ENCODE results near the gene TRAPPC2L.

DNA sequence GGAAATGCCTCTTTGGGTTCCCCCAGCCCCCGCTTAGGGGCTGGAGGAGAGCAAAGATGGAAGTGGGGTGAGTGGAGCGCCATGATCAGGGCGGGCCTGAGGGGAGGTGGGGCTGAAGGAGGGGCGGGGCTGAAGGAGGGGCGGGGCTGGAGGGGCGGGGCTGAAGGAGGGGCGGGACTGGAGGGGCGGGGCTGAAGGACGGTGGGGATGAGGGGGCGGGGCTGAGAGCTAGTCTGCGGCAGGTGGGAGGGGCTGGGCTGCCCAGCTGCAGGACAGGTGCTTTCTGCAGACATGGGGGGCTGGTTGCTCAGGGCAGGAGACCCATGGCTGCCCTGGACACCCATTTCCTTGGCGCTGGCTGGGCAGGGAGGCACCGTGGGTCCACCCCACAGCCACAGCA lies 48.6 kb downstream of the TRAPPC2L start:
- TF ChIP-seq CTCF (IDR thresholded peaks at IDR 0.05), result no peak
- no peak for TF ChIP-seq SMAD3 (CRISPR knock-in tag; IDR thresholded peaks at IDR 0.05; ENCODE audit: borderline replicate concordance)
- no peak for TF ChIP-seq ZNF232 (CRISPR knock-in tag; IDR thresholded peaks at IDR 0.05)
- no peak for TF ChIP-seq MAX (CRISPR knock-in tag; IDR thresholded peaks at IDR 0.05)
- no peak for TF ChIP-seq TP53 (CRISPR knock-in tag; IDR thresholded peaks at IDR 0.05)
- TF ChIP-seq E2F4 (CRISPR knock-in tag; IDR thresholded peaks at IDR 0.05; ENCODE audit: borderline replicate concordance, low read depth), result no peak
- TF ChIP-seq FOXJ3 (CRISPR knock-in tag; IDR thresholded peaks at IDR 0.05; ENCODE audit: borderline replicate concordance), result no peak
- no peak for TF ChIP-seq ZNF512 (CRISPR knock-in tag; IDR thresholded peaks at IDR 0.05; ENCODE audit: borderline replicate concordance)
- no peak for TF ChIP-seq CREB1 (CRISPR knock-in tag; IDR thresholded peaks at IDR 0.05)
- no peak for TF ChIP-seq PRRX2 (CRISPR knock-in tag; IDR thresholded peaks at IDR 0.05)
- TF ChIP-seq ATF2 (CRISPR knock-in tag; IDR thresholded peaks at IDR 0.05; ENCODE audit: borderline replicate concordance, low read depth), result no peak
- TF ChIP-seq AFF4 (CRISPR knock-in tag; IDR thresholded peaks at IDR 0.05; ENCODE audit: borderline replicate concordance), result no peak
- TF ChIP-seq ZBTB43 (CRISPR knock-in tag; IDR thresholded peaks at IDR 0.05), result no peak

All from WTC11 (cell line).